Stimulated activated CD4-positive, alpha-beta T cell treated with anti-CD3 and anti-CD28 coated beads, Interleukin-2, amount 100 ng/mL, for 24 hours (primary cell): ENCODE measurements around the gene LEMD2.

ENCODE experiments used
- DNase-seq, 2 donors: peaks; one replicate each; pipeline ENCODE4 v3.0.0-alpha.2; 2020

LEMD2 gene

GRCh38 chr6:33732817-33733708, 55.9 kb downstream of the LEMD2 start:
- DNase-seq = no peak

GRCh38 chr6:33732385-33732784, 56.5 kb downstream of the LEMD2 start:
- DNase-seq = no peak

- DNase-seq = no peak
Observed at GRCh38 chr6:33731751-33732282, 57.1 kb downstream of the LEMD2 start.

- no peak for DNase-seq
Observed at GRCh38 chr6:33731035-33731434, 57.9 kb downstream of the LEMD2 start.

- DNase-seq = no peak
Observed at GRCh38 chr6:33730611-33731010, 58.3 kb downstream of the LEMD2 start.

GRCh38 chr6:33729059-33729458, 59.9 kb downstream of the LEMD2 start:
- DNase-seq = no peak

- DNase-seq = no peak
Observed at GRCh38 chr6:33728438-33728837, 60.5 kb downstream of the LEMD2 start.

GRCh38 chr6:33727932-33728331, 61.0 kb downstream of the LEMD2 start:
- DNase-seq = no peak

- no peak for DNase-seq
Observed at GRCh38 chr6:33727126-33727525, 61.8 kb downstream of the LEMD2 start.

GRCh38 chr6:33726696-33727095, 62.2 kb downstream of the LEMD2 start:
- no peak for DNase-seq

GRCh38 chr6:33725891-33726673, 62.8 kb downstream of the LEMD2 start:
- DNase-seq = no peak

- no peak for DNase-seq
Observed at GRCh38 chr6:33725222-33725621, 63.7 kb downstream of the LEMD2 start.

- DNase-seq = peak in 1 of 2 donors; percentile 11
Observed at GRCh38 chr6:33724102-33725023, 64.6 kb downstream of the LEMD2 start.

- DNase-seq = no peak
Observed at GRCh38 chr6:33723371-33724085, 65.4 kb downstream of the LEMD2 start.

- DNase-seq = no peak
Observed at GRCh38 chr6:33722103-33722623, 66.8 kb downstream of the LEMD2 start.

- DNase-seq = no peak
Observed at GRCh38 chr6:33721508-33721907, 67.4 kb downstream of the LEMD2 start.
